NT2/D1 (cell line): Measurements from ENCODE around the gene AKAP13.

Experiments
- DNase-seq: peaks from one replicate; pipeline ENCODE4 v3.0.0-alpha.2; 2011; ENCODE audit warnings: low read depth, low spot score
- H3K27me3 ChIP-seq: 2 replicates; pipeline ENCODE4 v1.6.0; 2011; ENCODE audit warnings: mild to moderate bottlenecking; ENCODE audit not compliant: insufficient read length, insufficient read depth
- H3K36me3 ChIP-seq: 2 replicates; pipeline ENCODE4 v1.6.1; 2011; ENCODE audit warnings: mild to moderate bottlenecking, low read length, mixed read lengths; ENCODE audit not compliant: insufficient read depth, insufficient read length
- H3K4me1 ChIP-seq: 2 replicates; pipeline ENCODE4 v1.5.1; 2011; ENCODE audit not compliant: insufficient read depth, insufficient read length
- H3K4me3 ChIP-seq: 2 replicates; pipeline ENCODE4 v1.5.1; 2011; ENCODE audit warnings: low read depth; ENCODE audit not compliant: insufficient read length
- H3K9ac ChIP-seq: 2 replicates; pipeline ENCODE4 v1.6.0; 2011; ENCODE audit warnings: low read depth; ENCODE audit not compliant: insufficient read length
- H3K9me3 ChIP-seq: 2 replicates; pipeline ENCODE4 v1.5.1; 2011; ENCODE audit warnings: mild to moderate bottlenecking, low read length; ENCODE audit not compliant: insufficient read depth
- SUZ12 ChIP-seq: IDR thresholded peaks from 2 replicates; pipeline ENCODE4 v1.6.1; 2011; ENCODE audit not compliant: insufficient read length, insufficient read depth; ENCODE audit errors: extremely low read depth
- YY1 ChIP-seq: IDR thresholded peaks from 2 replicates; pipeline ENCODE4 v1.6.1; 2011; ENCODE audit not compliant: insufficient read length, insufficient read depth
- ZNF274 ChIP-seq: IDR thresholded peaks from 2 replicates; pipeline ENCODE4 v1.6.1; 2011; ENCODE audit warnings: mild to moderate bottlenecking, low read depth, low read length

The AKAP13 gene

GRCh38 chr15:85593809-85594445 lies 213.5 kb downstream of the AKAP13 start:
- H3K27me3 ChIP-seq = no peaks in the 10 kb centered on the region
- H3K9ac ChIP-seq = no peak overlapping the region
- H3K4me3 ChIP-seq = no peak overlapping the region
- no peak for DNase-seq
- H3K4me1 ChIP-seq = no peaks in the 10 kb centered on the region
- TF ChIP-seq YY1 (no peak), ZNF274 (no peak), SUZ12 (no peak)
- no peaks in the 10 kb centered on the region for H3K9me3 ChIP-seq
- H3K36me3 ChIP-seq = peaks cover 8% of the 10 kb centered on the region

- Histone ChIP-seq H3K4me1 (no peaks in the 10 kb centered on the region), H3K27me3 (no peaks in the 10 kb centered on the region), H3K9ac (no peak overlapping the region), H3K4me3 (no peak overlapping the region), H3K36me3 (peaks cover 8% of the 10 kb centered on the region), H3K9me3 (no peaks in the 10 kb centered on the region)
- TF ChIP-seq YY1 (no peak), ZNF274 (no peak), SUZ12 (no peak)
- DNase-seq = no peak
Measured at GRCh38 chr15:85595804-85596536, 215.6 kb downstream of the AKAP13 start.

GRCh38 chr15:85597155-85597815 lies 216.9 kb downstream of the AKAP13 start:
- Histone ChIP-seq H3K4me1 (no peaks in the 10 kb centered on the region), H3K9me3 (no peaks in the 10 kb centered on the region), H3K9ac (no peak overlapping the region), H3K36me3 (peaks cover 10% of the 10 kb centered on the region), H3K4me3 (no peak overlapping the region), H3K27me3 (no peaks in the 10 kb centered on the region)
- DNase-seq = no peak
- TF ChIP-seq ZNF274 = no peak
- TF ChIP-seq YY1 = no peak
- TF ChIP-seq SUZ12 = no peak

- H3K36me3 ChIP-seq = peaks cover 16% of the 10 kb centered on the region
- no peaks in the 10 kb centered on the region for H3K9me3 ChIP-seq
- DNase-seq = no peak
Measured at GRCh38 chr15:85598219-85598618, 217.8 kb downstream of the AKAP13 start.

GRCh38 chr15:85598718-85599398 lies 218.5 kb downstream of the AKAP13 start:
- TF ChIP-seq SUZ12 (no peak), ZNF274 (no peak), YY1 (no peak)
- H3K9me3 ChIP-seq = no peaks in the 10 kb centered on the region
- H3K9ac ChIP-seq = no peak overlapping the region
- no peaks in the 10 kb centered on the region for H3K27me3 ChIP-seq
- no peaks in the 10 kb centered on the region for H3K4me1 ChIP-seq
- H3K36me3 ChIP-seq = peaks cover 22% of the 10 kb centered on the region
- DNase-seq = no peak
- no peak overlapping the region for H3K4me3 ChIP-seq

More at GRCh38 chr15:85598219-85598618, 217.8 kb downstream of the AKAP13 start:
- H3K27me3 ChIP-seq = no peaks in the 10 kb centered on the region
- no peak overlapping the region for H3K9ac ChIP-seq
- H3K4me3 ChIP-seq = no peak overlapping the region
- H3K4me1 ChIP-seq = no peaks in the 10 kb centered on the region
- TF ChIP-seq ZNF274 (no peak), YY1 (no peak), SUZ12 (no peak)

- Histone ChIP-seq H3K4me3 (no peak overlapping the region), H3K27me3 (no peaks in the 10 kb centered on the region), H3K9me3 (no peaks in the 10 kb centered on the region), H3K36me3 (peaks cover 23% of the 10 kb centered on the region), H3K4me1 (no peaks in the 10 kb centered on the region), H3K9ac (no peak overlapping the region)
- DNase-seq = no peak
- TF ChIP-seq SUZ12 = no peak
- no peak for TF ChIP-seq ZNF274
- no peak for TF ChIP-seq YY1
Measured at GRCh38 chr15:85600001-85600400, 219.6 kb downstream of the AKAP13 start.
